ENCODE measurements around the gene VEGFA. TPM values are rescaled to one million over a fixed set of nuclear protein-coding genes. Genes with fewer than 3 reads are reported as not detected.

VEGFA gene
- polyA plus RNA-seq, 2 of the 4 experiments (the other 2 are of a cell fraction), result 35.8 to 83.7 TPM

GRCh38 chr6:43720999-43721398 is 49.0 kb upstream of the VEGFA start:
- H3K4me3 ChIP-seq, result no peak overlapping the region
- peaks cover 9% of the 10 kb centered on the region; the same call in 2 of the 3 replicates for H3K4me1 ChIP-seq
- POLR2A ChIA-PET, result no interaction called here
- H3K27ac ChIP-seq, result no peak overlapping the region
- ATAC-seq, result no peak
- H3K4me2 ChIP-seq, result no peak overlapping the region
- CTCF ChIA-PET, result interaction anchor here (0.6 to 2.2 kb wide), 7 partner anchors 49 to 367 kb away, joined by 3 to 8 read pairs (median 7); partner anchors contain the start of gene VEGFA
- no peak for FAIRE-seq
- TF ChIP-seq CHD4 (IDR thresholded peaks at IDR 0.05; ENCODE audit: borderline replicate concordance) (no peak), MAX (IDR thresholded peaks at IDR 0.05) (no peak)
- no peaks in the 10 kb centered on the region for H3K9me3 ChIP-seq
- 77% methylated on average over 4 of the region's 4 CpGs for WGBS (ENCODE audit: missing lambda C conversion rate)
- DNase-seq (ENCODE audit: low read depth in 1 of 2, low spot score in 1 of 2), result no peak

GRCh38 chr6:43722920-43723545 is 47.0 kb upstream of the VEGFA start:
- H3K4me2 ChIP-seq, result no peak overlapping the region
- FAIRE-seq (no peak), ATAC-seq (no peak), DNase-seq (ENCODE audit: low read depth in 1 of 2, low spot score in 1 of 2) (no peak)
- H3K4me3 ChIP-seq, result no peak overlapping the region
- TF ChIP-seq ESRRA (IDR thresholded peaks at IDR 0.05; ENCODE audit: borderline replicate concordance, low read length), result no peak
- no peak for TF ChIP-seq PBX3 (IDR thresholded peaks at IDR 0.05)
- no peak for TF ChIP-seq REST (IDR thresholded peaks at IDR 0.05)
- no peak for TF ChIP-seq BCL3 (IDR thresholded peaks at IDR 0.05)
- TF ChIP-seq CBX8 (IDR thresholded peaks at IDR 0.05), result no peak
- no peak for TF ChIP-seq HOXA7 (CRISPR knock-in tag; IDR thresholded peaks at IDR 0.05)
- TF ChIP-seq TFCP2L1 (CRISPR knock-in tag; IDR thresholded peaks at IDR 0.05), result no peak
- TF ChIP-seq HOXB5 (CRISPR knock-in tag; IDR thresholded peaks at IDR 0.05), result no peak
- no peak for TF ChIP-seq JUNB (IDR thresholded peaks at IDR 0.05)
- TF ChIP-seq KDM5A (IDR thresholded peaks at IDR 0.05), result no peak
- ChIA-PET POLR2A (no interaction called here), CTCF (interaction anchor here (0.6 to 2.5 kb wide), 9 partner anchors 8 to 356 kb away, joined by 3 to 18 read pairs (median 4); partner anchors contain the start of gene VEGFA)
- 64% methylated on average over 10 of the region's 10 CpGs for WGBS (ENCODE audit: missing lambda C conversion rate)
- no peaks in the 10 kb centered on the region for H3K9me3 ChIP-seq
- H3K27ac ChIP-seq, result no peak overlapping the region
- H3K4me1 ChIP-seq, result peaks cover 9% of the 10 kb centered on the region; the same call in 2 of the 3 replicates

GRCh38 chr6:43723737-43724295 is 46.2 kb upstream of the VEGFA start:
- Histone ChIP-seq H3K4me3 (no peak overlapping the region), H3K4me1 (peaks cover 9% of the 10 kb centered on the region; the same call in 2 of the 3 replicates), H3K9me3 (no peaks in the 10 kb centered on the region), H3K27ac (no peak overlapping the region), H3K4me2 (no peak overlapping the region)
- DNase-seq (ENCODE audit: low read depth in 1 of 2, low spot score in 1 of 2), result peak; percentile 56 to 74
- peak; percentile 88 to 97 for ATAC-seq
- POLR2A ChIA-PET, result no interaction called here
- CTCF ChIA-PET, result interaction anchor here (0.6 to 2.5 kb wide), 18 partner anchors 9 to 355 kb away, joined by 3 to 18 read pairs (median 4); partner anchors contain the start of gene VEGFA
- TF ChIP-seq POLR2A (IDR thresholded peaks at IDR 0.05; ENCODE audit: low read length) (no peak), CTCF (IDR thresholded peaks at IDR 0.05) (peak; percentile 49), CEBPB (IDR thresholded peaks at IDR 0.05) (no peak), RAD21 (conservative IDR thresholded peaks at IDR 0.05 in 1 of 2, IDR thresholded peaks at IDR 0.05 in 1 of 2) (peak; percentile 66 to 80), SMC3 (IDR thresholded peaks at IDR 0.05) (peak; percentile 54)
- 39% methylated on average over 9 of the region's 9 CpGs for WGBS (ENCODE audit: missing lambda C conversion rate)
- no peak for FAIRE-seq

Data from A549 (cell line).